ENCODE results near the gene FGF19.

FGF19 gene

GRCh38 chr11:69674886-69675714, 28.7 kb downstream of the FGF19 start, which contains the start of gene LTO1:
TSS of gene LTO1 (minus strand) at chr11:69675353. CDS start at chr11:69675239, 114 bp downstream.
- H3K4me3 ChIP-seq (ENCODE audit: low read depth, low read length) = peak within 1 kb of the TSS; percentile 82
- peaks cover 6% of the 10 kb centered on the region for H3K36me3 ChIP-seq (ENCODE audit: control insufficient read depth, insufficient read depth, low read length)
- H3K4me1 ChIP-seq (ENCODE audit: control insufficient read depth, insufficient read depth, low read length) = no peaks in the 10 kb centered on the region
- no peaks in the 10 kb centered on the region for H3K9me3 ChIP-seq (ENCODE audit: control insufficient read depth, insufficient read depth, low read length)
- no peaks in the 10 kb centered on the region for H3K27me3 ChIP-seq (ENCODE audit: control insufficient read depth, insufficient read depth, low read length)
- peak within 1 kb of the TSS; percentile 87 for H3K9ac ChIP-seq (ENCODE audit: low read depth, low read length)

GRCh38 chr11:69674267-69674885, 29.4 kb downstream of the FGF19 start:
- Histone ChIP-seq H3K27me3 (ENCODE audit: control insufficient read depth, insufficient read depth, low read length) (no peaks in the 10 kb centered on the region), H3K9ac (ENCODE audit: low read depth, low read length) (peak overlapping the region; percentile 87), H3K4me1 (ENCODE audit: control insufficient read depth, insufficient read depth, low read length) (no peaks in the 10 kb centered on the region), H3K36me3 (ENCODE audit: control insufficient read depth, insufficient read depth, low read length) (peaks cover 8% of the 10 kb centered on the region), H3K9me3 (ENCODE audit: control insufficient read depth, insufficient read depth, low read length) (no peaks in the 10 kb centered on the region), H3K4me3 (ENCODE audit: low read depth, low read length) (peak overlapping the region; percentile 82)

GRCh38 chr11:69671734-69672465, 31.9 kb downstream of the FGF19 start:
- H3K36me3 ChIP-seq (ENCODE audit: control insufficient read depth, insufficient read depth, low read length) = peaks cover 8% of the 10 kb centered on the region

GRCh38 chr11:69670158-69670845, 33.5 kb downstream of the FGF19 start:
- H3K9ac ChIP-seq (ENCODE audit: low read depth, low read length) = no peak overlapping the region
- no peak overlapping the region for H3K4me3 ChIP-seq (ENCODE audit: low read depth, low read length)
- H3K27me3 ChIP-seq (ENCODE audit: control insufficient read depth, insufficient read depth, low read length) = no peaks in the 10 kb centered on the region
- H3K36me3 ChIP-seq (ENCODE audit: control insufficient read depth, insufficient read depth, low read length) = peaks cover 11% of the 10 kb centered on the region
- H3K4me1 ChIP-seq (ENCODE audit: control insufficient read depth, insufficient read depth, low read length) = no peaks in the 10 kb centered on the region
- no peaks in the 10 kb centered on the region for H3K9me3 ChIP-seq (ENCODE audit: control insufficient read depth, insufficient read depth, low read length)

More at GRCh38 chr11:69671734-69672465, 31.9 kb downstream of the FGF19 start:
- Histone ChIP-seq H3K4me3 (ENCODE audit: low read depth, low read length) (no peak overlapping the region), H3K27me3 (ENCODE audit: control insufficient read depth, insufficient read depth, low read length) (no peaks in the 10 kb centered on the region), H3K4me1 (ENCODE audit: control insufficient read depth, insufficient read depth, low read length) (no peaks in the 10 kb centered on the region), H3K9ac (ENCODE audit: low read depth, low read length) (no peak overlapping the region), H3K9me3 (ENCODE audit: control insufficient read depth, insufficient read depth, low read length) (no peaks in the 10 kb centered on the region)

GRCh38 chr11:69669486-69669885, 34.3 kb downstream of the FGF19 start:
- H3K27me3 ChIP-seq (ENCODE audit: control insufficient read depth, insufficient read depth, low read length) = no peaks in the 10 kb centered on the region
- no peak overlapping the region for H3K9ac ChIP-seq (ENCODE audit: low read depth, low read length)
- no peaks in the 10 kb centered on the region for H3K4me1 ChIP-seq (ENCODE audit: control insufficient read depth, insufficient read depth, low read length)
- no peak overlapping the region for H3K4me3 ChIP-seq (ENCODE audit: low read depth, low read length)
- H3K36me3 ChIP-seq (ENCODE audit: control insufficient read depth, insufficient read depth, low read length) = peaks cover 11% of the 10 kb centered on the region
- no peaks in the 10 kb centered on the region for H3K9me3 ChIP-seq (ENCODE audit: control insufficient read depth, insufficient read depth, low read length)

- H3K4me3 ChIP-seq (ENCODE audit: low read depth, low read length) = no peak overlapping the region
- H3K36me3 ChIP-seq (ENCODE audit: control insufficient read depth, insufficient read depth, low read length) = peaks cover 11% of the 10 kb centered on the region
- H3K27me3 ChIP-seq (ENCODE audit: control insufficient read depth, insufficient read depth, low read length) = no peaks in the 10 kb centered on the region
- no peaks in the 10 kb centered on the region for H3K4me1 ChIP-seq (ENCODE audit: control insufficient read depth, insufficient read depth, low read length)
- H3K9me3 ChIP-seq (ENCODE audit: control insufficient read depth, insufficient read depth, low read length) = no peaks in the 10 kb centered on the region
- no peak overlapping the region for H3K9ac ChIP-seq (ENCODE audit: low read depth, low read length)
These were observed 35.9 kb downstream of the FGF19 start for GRCh38 chr11:69667619-69668604.

GRCh38 chr11:69666752-69667536, 36.9 kb downstream of the FGF19 start:
- Histone ChIP-seq H3K4me3 (ENCODE audit: low read depth, low read length) (no peak overlapping the region), H3K4me1 (ENCODE audit: control insufficient read depth, insufficient read depth, low read length) (no peaks in the 10 kb centered on the region), H3K9me3 (ENCODE audit: control insufficient read depth, insufficient read depth, low read length) (no peaks in the 10 kb centered on the region), H3K27me3 (ENCODE audit: control insufficient read depth, insufficient read depth, low read length) (no peaks in the 10 kb centered on the region), H3K9ac (ENCODE audit: low read depth, low read length) (no peak overlapping the region), H3K36me3 (ENCODE audit: control insufficient read depth, insufficient read depth, low read length) (peaks cover 6% of the 10 kb centered on the region)

GRCh38 chr11:69666261-69666660, 37.6 kb downstream of the FGF19 start:
- H3K27me3 ChIP-seq (ENCODE audit: control insufficient read depth, insufficient read depth, low read length) = no peaks in the 10 kb centered on the region
- no peaks in the 10 kb centered on the region for H3K4me1 ChIP-seq (ENCODE audit: control insufficient read depth, insufficient read depth, low read length)
- no peak overlapping the region for H3K9ac ChIP-seq (ENCODE audit: low read depth, low read length)
- H3K36me3 ChIP-seq (ENCODE audit: control insufficient read depth, insufficient read depth, low read length) = peaks cover 5% of the 10 kb centered on the region
- H3K9me3 ChIP-seq (ENCODE audit: control insufficient read depth, insufficient read depth, low read length) = no peaks in the 10 kb centered on the region
- H3K4me3 ChIP-seq (ENCODE audit: low read depth, low read length) = no peak overlapping the region

- H3K36me3 ChIP-seq (ENCODE audit: control insufficient read depth, insufficient read depth, low read length) = peaks cover 5% of the 10 kb centered on the region
- H3K9me3 ChIP-seq (ENCODE audit: control insufficient read depth, insufficient read depth, low read length) = no peaks in the 10 kb centered on the region
- no peak overlapping the region for H3K9ac ChIP-seq (ENCODE audit: low read depth, low read length)
These were observed 38.2 kb downstream of the FGF19 start for GRCh38 chr11:69665669-69666068.

GRCh38 chr11:69664901-69665300, 38.9 kb downstream of the FGF19 start:
- Histone ChIP-seq H3K9ac (ENCODE audit: low read depth, low read length) (no peak overlapping the region), H3K9me3 (ENCODE audit: control insufficient read depth, insufficient read depth, low read length) (no peaks in the 10 kb centered on the region), H3K27me3 (ENCODE audit: control insufficient read depth, insufficient read depth, low read length) (no peaks in the 10 kb centered on the region), H3K4me3 (ENCODE audit: low read depth, low read length) (no peak overlapping the region), H3K36me3 (ENCODE audit: control insufficient read depth, insufficient read depth, low read length) (peaks cover 5% of the 10 kb centered on the region), H3K4me1 (ENCODE audit: control insufficient read depth, insufficient read depth, low read length) (no peaks in the 10 kb centered on the region)

More at GRCh38 chr11:69665669-69666068, 38.2 kb downstream of the FGF19 start:
- no peaks in the 10 kb centered on the region for H3K4me1 ChIP-seq (ENCODE audit: control insufficient read depth, insufficient read depth, low read length)
- no peak overlapping the region for H3K4me3 ChIP-seq (ENCODE audit: low read depth, low read length)
- H3K27me3 ChIP-seq (ENCODE audit: control insufficient read depth, insufficient read depth, low read length) = no peaks in the 10 kb centered on the region
